Panc1 (cell line): ENCODE measurements around the gene POLDIP3. TPM values are rescaled to one million over a fixed set of nuclear protein-coding genes. Genes with fewer than 3 reads are reported as not detected.

Experiments
- ATAC-seq: fragments of 200-7000 bp; cut with Tn5 transposase; 2 replicates; pipeline ENCODE4 v1.9.1; 2020; ENCODE audit warnings: mild to moderate bottlenecking, moderate library complexity
- BruUV-seq: library from RNA; stranded (reverse); fragments of 400-500 nt; replicated peaks from 2 replicates; lab custom pipeline; 2021; lab: Mats Ljungman, UMichigan
- CTCF ChIA-PET: fragments of 300-600 bp; sonication (Branson Sonifier 250); formaldehyde crosslinking; loops from one replicate; lab custom pipeline; 2022; ENCODE audit warnings: antibody characterized with exemption; lab: Charles Lee
- POLR2A ChIA-PET: fragments of 300-600 bp; sonication (Branson Sonifier 250); formaldehyde crosslinking; loops from one replicate; lab custom pipeline; 2022; ENCODE audit warnings: antibody characterized with exemption; lab: Charles Lee
- DNase-seq: peaks from one replicate; pipeline ENCODE4 v3.0.0-alpha.2; 2010; ENCODE audit warnings: low read depth, low spot score
- H3K27ac ChIP-seq: 2 replicates; pipeline ENCODE4 v1.5.1; 2011; ENCODE audit warnings: mild to moderate bottlenecking, low read length, inconsistent platforms
- H3K27me3 ChIP-seq: fragments of 200-500 bp; sonication (Bioruptor generic); 2 replicates; pipeline ENCODE4 v1.6.0; 2014; ENCODE audit warnings: low read length, inconsistent platforms; ENCODE audit not compliant: control insufficient read depth, insufficient read depth
- H3K36me3 ChIP-seq: fragments of 200-500 bp; sonication (Bioruptor generic); 2 replicates; pipeline ENCODE4 v1.5.1; 2014; ENCODE audit warnings: inconsistent platforms, mild to moderate bottlenecking, low read length, moderate library complexity; ENCODE audit not compliant: control insufficient read depth, insufficient read depth
- H3K4me1 ChIP-seq: 2 replicates; pipeline ENCODE4 v1.5.1; 2011; ENCODE audit warnings: inconsistent platforms, mild to moderate bottlenecking, low read length, moderate library complexity; ENCODE audit not compliant: control insufficient read depth, insufficient read depth
- H3K4me3 ChIP-seq, 2 experiments: 2 replicates each; pipeline ENCODE4 v1.5.1; 2011 to 2012; ENCODE audit warnings: low read depth in 2 of 2, low read length in 2 of 2, mild to moderate bottlenecking in 2 of 2, inconsistent platforms in 1 of 2, moderate library complexity in 1 of 2
- H3K9me3 ChIP-seq: fragments of 200-500 bp; sonication (Bioruptor generic); 2 replicates; pipeline ENCODE4 v1.5.1; 2014; ENCODE audit warnings: low read depth, mild to moderate bottlenecking, inconsistent platforms, low read length, moderate library complexity; ENCODE audit not compliant: control insufficient read depth, insufficient read depth
- CTCF ChIP-seq: fragments of 450-650 bp; IDR thresholded peaks from 2 replicates; pipeline ENCODE4 v1.5.1; 2017; ENCODE audit warnings: mild to moderate bottlenecking
- POLR2AphosphoS5 ChIP-seq: IDR thresholded peaks from 2 replicates; pipeline ENCODE4 v1.6.1; 2012; ENCODE audit warnings: mild to moderate bottlenecking, low read depth, low read length, moderate library complexity
- REST ChIP-seq, 2 experiments: IDR thresholded peaks; 2 replicates each; pipeline ENCODE4 v1.6.1; 2011 to 2012; ENCODE audit warnings: low read depth in 2 of 2, control low read depth in 1 of 2, low read length in 1 of 2, mild to moderate bottlenecking in 1 of 2, moderate library complexity in 1 of 2; ENCODE audit not compliant: insufficient read depth in 1 of 2
- SIN3A ChIP-seq: IDR thresholded peaks from 2 replicates; pipeline ENCODE4 v1.6.1; 2012; ENCODE audit warnings: low read depth, mild to moderate bottlenecking, low read length, moderate library complexity, borderline replicate concordance; ENCODE audit not compliant: insufficient read depth
- TCF7L2 ChIP-seq: IDR thresholded peaks from 2 replicates; pipeline ENCODE4 v1.6.1; 2011; ENCODE audit warnings: mild to moderate bottlenecking, low read depth, low read length, inconsistent platforms
- in situ Hi-C: cut with HindIII; loops from 2 replicates; pipeline ENCODE4 v1.10.0; 2016; ENCODE audit warnings: low sequenced_read_pairs, low pct_unique_long_range_greater_than_20kb
- intact Hi-C: fragments of 100-400 bp; cut with micrococcal nuclease; formaldehyde crosslinking; loops from one replicate; pipeline ENCODE4 v1.10.0; 2022; ENCODE audit not compliant: unreplicated experiment
- total RNA-seq: library from RNA; stranded (reverse); gene quantifications from one replicate; pipeline ENCODE4 v1.2.1, GENCODE V29; 2021; ENCODE audit not compliant: unreplicated experiment

The POLDIP3 gene
- total RNA-seq, 1 experiment from 2014 or later: 46.6 TPM

- DNase-seq: no peak
- in situ Hi-C loops (no loop called here), intact Hi-C loops (no loop called here)
- ChIA-PET CTCF (interaction anchor here (0.6 kb wide), 1 partner anchor 286 kb away, joined by 3 read pairs; no protein-coding TSS in a partner anchor), POLR2A (interaction anchor here (0.6 kb wide), 1 partner anchor 44 kb away, joined by 3 read pairs; no protein-coding TSS in a partner anchor)
- H3K27me3 ChIP-seq: no peaks in the 10 kb centered on the region
- H3K4me1 ChIP-seq: no peaks in the 10 kb centered on the region
- BruUV-seq: no TSS peak
- H3K36me3 ChIP-seq: no peaks in the 10 kb centered on the region; the same call in 1 of the 2 replicates
- no peaks in the 10 kb centered on the region for H3K9me3 ChIP-seq
- no peak overlapping the region for H3K27ac ChIP-seq
- H3K4me3 ChIP-seq: no peak overlapping the region
- TF ChIP-seq SIN3A (no peak), CTCF (no peak), TCF7L2 (no peak), POLR2AphosphoS5 (no peak), REST (IDR thresholded peaks at IDR 0.05; ENCODE audit: insufficient read depth in 1 of 2, low read depth in 2 of 2, low read length in 1 of 2) (no peak)
- no peak for ATAC-seq
Observed at GRCh38 chr22:42585096-42585495, 29.6 kb downstream of the POLDIP3 start.

GRCh38 chr22:42584364-42584940, 30.2 kb downstream of the POLDIP3 start:
- Histone ChIP-seq H3K9me3 (no peaks in the 10 kb centered on the region), H3K4me3 (no peak overlapping the region), H3K4me1 (no peaks in the 10 kb centered on the region), H3K27ac (no peak overlapping the region), H3K27me3 (no peaks in the 10 kb centered on the region), H3K36me3 (no peaks in the 10 kb centered on the region; the same call in 1 of the 2 replicates)
- ChIA-PET POLR2A (interaction anchor here (0.6 kb wide), 1 partner anchor 44 kb away, joined by 3 read pairs; no protein-coding TSS in a partner anchor), CTCF (no interaction called here)
- in situ Hi-C loops (no loop called here), intact Hi-C loops (no loop called here)
- ATAC-seq (no peak), DNase-seq (no peak)
- TF ChIP-seq POLR2AphosphoS5 (no peak), SIN3A (no peak), CTCF (no peak), TCF7L2 (no peak), REST (IDR thresholded peaks at IDR 0.05; ENCODE audit: insufficient read depth in 1 of 2, low read depth in 2 of 2, low read length in 1 of 2) (no peak)
- no TSS peak for BruUV-seq
